ENCODE measurements around the gene SMIM10L2A. TPM values are rescaled to one million over a fixed set of nuclear protein-coding genes. Genes with fewer than 3 reads are reported as not detected.

SMIM10L2A gene
- total and polyA plus RNA-seq, 2 of the 8 experiments (the other 6 are each of a cell fraction or from before 2014, with no cell fraction given): 5.0 to 7.5 TPM

- TF ChIP-seq CTCF (IDR thresholded peaks at IDR 0.05; ENCODE audit: control extremely low read depth in 1 of 3, insufficient read depth in 1 of 3, low read depth in 1 of 3, low read length in 3 of 3) (no peak), KDM5A (IDR thresholded peaks at IDR 0.05; ENCODE audit: low read length) (no peak), ZNF274 (IDR thresholded peaks at IDR 0.05; ENCODE audit: borderline replicate concordance, extremely low read depth, low read length) (no peak), POU5F1 (IDR thresholded peaks at IDR 0.05; ENCODE audit: low read depth, low read length) (no peak)
Measured at GRCh38 chrX:135395064-135395463, 26.7 kb upstream of the SMIM10L2A start (continued).
